Hepatocyte (in vitro differentiated cells): ENCODE results near the gene PLEKHA7.

ENCODE experiments used
- CTCF ChIP-seq: fragments of 200-600 bp; sonication (generic); IDR thresholded peaks from 2 replicates; pipeline ENCODE4 v1.5.1; 2016; ENCODE audit warnings: antibody characterized with exemption, mild to moderate bottlenecking; ENCODE audit not compliant: poor library complexity
- EZH2 ChIP-seq: fragments of 200-600 bp; sonication (generic); IDR thresholded peaks from 2 replicates; pipeline ENCODE4 v1.6.1; 2016; ENCODE audit warnings: antibody characterized with exemption, mild to moderate bottlenecking, borderline replicate concordance
- EZH2phosphoT487 ChIP-seq: fragments of 200-600 bp; sonication (generic); IDR thresholded peaks from one replicate; pipeline ENCODE4 v1.6.1; 2018; ENCODE audit warnings: antibody characterized with exemption, mild to moderate bottlenecking, low read depth, moderate library complexity; ENCODE audit not compliant: unreplicated experiment, severe bottlenecking

- no peak for TF ChIP-seq CTCF
- TF ChIP-seq EZH2 = no peak
- TF ChIP-seq EZH2phosphoT487 = no peak
Observed at GRCh38 chr11:16776711-16777612, 237.3 kb downstream of the PLEKHA7 start.
